ENCODE data around the gene TBCA.
"Not testable (repeated sequence)": the region's sequence is repeated elsewhere in the genome, so short reads cannot be mapped to it uniquely, and the experiment has no call there.

Gene TBCA

GRCh38 chr5:77699569-77699968 is 76.6 kb downstream of the TBCA start:
- DNase-seq = not testable (repeated sequence)

DNA sequence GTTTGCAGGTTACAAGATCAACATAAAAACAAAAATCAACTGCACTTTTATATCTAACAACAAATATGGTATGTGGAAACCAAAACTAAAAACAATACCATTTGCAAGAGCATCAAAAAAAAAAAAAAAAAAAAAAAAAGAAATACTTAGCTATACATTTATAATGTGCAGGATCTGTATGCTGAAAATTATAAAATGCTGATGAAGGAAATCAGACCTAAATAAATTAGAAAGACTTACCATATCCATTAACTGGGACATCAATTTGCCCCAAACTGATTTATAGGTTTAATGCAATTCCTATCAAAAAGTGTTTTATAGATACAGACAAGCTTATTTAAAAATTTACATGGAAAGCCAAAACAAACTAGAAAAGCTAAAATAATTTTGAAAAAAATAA is 77.2 kb downstream of the TBCA start:
- DNase-seq = no peak

- no peak for DNase-seq
These were observed 78.4 kb downstream of the TBCA start for GRCh38 chr5:77697692-77698091.

DNA sequence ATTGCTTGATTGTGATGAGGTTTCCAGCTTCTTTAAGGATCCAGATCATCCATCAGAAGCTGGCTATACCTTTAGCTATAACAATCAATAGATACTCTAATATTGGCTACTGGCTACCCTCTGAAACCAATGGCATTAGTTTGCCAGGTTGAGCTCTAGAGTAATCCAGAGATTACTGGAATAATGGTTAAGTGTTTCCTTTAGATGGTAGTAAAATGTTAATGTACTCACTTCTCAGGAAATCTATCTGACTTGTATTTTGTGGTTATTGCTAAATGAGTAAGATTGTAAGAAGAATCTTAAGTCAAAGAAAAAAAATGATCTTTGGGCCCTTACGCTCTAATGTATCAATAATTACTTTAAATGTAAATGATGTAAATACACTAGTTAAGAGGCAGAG is 80.0 kb downstream of the TBCA start:
- no peak for DNase-seq

GRCh38 chr5:77693913-77694312 is 82.2 kb downstream of the TBCA start:
- DNase-seq = no peak

DNA sequence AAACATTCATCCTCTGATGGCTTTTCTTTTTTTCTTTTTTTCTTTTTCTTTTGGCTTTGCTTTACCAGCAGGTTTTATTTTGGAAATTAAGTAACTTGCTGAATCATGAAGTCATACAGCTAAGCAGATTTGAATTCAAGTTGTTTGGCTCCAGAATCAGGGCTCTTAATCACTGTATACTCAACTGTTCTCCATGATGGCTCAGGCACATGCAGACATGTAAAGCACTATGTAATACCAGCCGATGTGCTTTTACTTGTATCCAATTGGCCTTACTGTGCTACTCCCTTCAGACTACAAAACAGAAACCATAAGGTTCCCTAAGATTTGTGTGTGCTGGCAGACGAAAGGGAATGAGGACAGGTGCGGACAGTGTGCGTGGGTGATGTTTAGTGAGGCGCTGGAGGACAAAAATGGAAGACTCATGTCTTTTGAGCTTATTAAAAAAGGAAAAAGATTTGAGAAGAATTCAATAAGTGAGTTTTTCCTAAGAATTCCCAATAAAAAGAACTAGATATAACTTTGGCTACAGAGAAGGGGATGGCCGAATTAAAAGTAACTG is 92.9 kb downstream of the TBCA start:
- DNase-seq = no peak

- DNase-seq = no peak
These were observed 105.6 kb downstream of the TBCA start for GRCh38 chr5:77670526-77670925.

DNA sequence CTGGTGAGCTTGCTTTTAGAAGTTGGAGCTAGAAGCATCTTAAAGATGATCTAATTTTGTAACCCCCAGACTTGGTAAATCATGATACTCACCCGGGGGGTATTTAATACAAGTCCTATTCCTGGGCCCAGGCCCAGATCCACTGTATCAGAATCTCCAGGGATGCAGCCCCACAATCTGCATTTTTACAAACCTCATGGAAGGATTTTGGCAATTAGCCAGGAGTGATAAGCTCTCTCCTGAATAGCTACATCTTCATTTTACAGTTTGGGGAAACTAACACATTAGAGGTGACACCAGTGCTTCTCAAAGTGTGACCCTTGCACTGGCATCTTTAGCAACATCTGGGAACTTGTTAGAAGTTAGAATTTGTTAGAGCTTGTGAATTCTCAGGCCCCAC is 106.5 kb downstream of the TBCA start:
- no peak for DNase-seq

GRCh38 chr5:77663090-77663863 is 112.9 kb downstream of the TBCA start:
- no peak for DNase-seq

GRCh38 chr5:77662635-77663034 is 113.5 kb downstream of the TBCA start:
- no peak for DNase-seq

GRCh38 chr5:77658662-77659061 is 117.5 kb downstream of the TBCA start:
- DNase-seq = no peak

DNA sequence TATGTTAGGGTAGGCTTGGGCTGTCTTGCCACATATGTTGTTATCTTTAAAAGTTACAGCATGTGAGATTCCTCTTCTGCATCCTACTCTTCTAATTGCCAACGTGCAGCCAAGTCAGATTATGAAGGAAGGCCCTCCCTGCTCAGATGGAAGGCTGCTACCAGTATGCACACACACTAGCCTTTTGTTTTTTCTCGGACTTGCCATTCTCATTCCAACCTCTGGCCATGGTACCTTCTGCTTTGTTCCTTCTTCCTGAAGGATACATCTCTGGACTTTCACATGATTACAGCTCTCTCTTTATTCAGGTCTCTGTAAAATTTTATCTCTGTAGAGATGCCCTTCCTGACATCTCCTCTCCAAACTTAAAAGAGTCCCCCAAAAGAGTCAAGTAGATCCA is 124.8 kb downstream of the TBCA start:
- DNase-seq = no peak

DNA sequence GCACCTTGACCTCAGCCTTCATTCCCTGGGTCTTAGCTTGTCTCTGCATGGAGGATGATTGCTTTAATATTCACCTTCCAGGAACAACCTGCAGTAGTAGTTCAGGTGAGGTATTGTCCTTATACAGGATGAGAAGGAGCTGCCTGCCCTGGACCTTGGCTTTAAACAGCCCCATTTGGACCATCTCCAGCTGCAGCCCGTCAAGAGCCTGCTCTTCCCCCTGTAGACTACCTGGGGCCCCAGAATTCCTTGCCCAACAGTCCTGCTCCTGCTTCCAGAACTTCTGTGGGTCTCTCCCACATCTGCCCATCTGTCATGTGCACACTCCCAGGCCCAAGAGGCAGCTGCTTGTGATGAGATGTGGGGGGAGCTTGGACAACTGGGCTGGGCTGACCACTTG is 125.5 kb downstream of the TBCA start:
- DNase-seq = no peak

- no peak for DNase-seq
These were observed 126.4 kb downstream of the TBCA start for GRCh38 chr5:77649776-77650175.

- no peak for DNase-seq
These were observed 130.0 kb downstream of the TBCA start for GRCh38 chr5:77645995-77646639.

GRCh38 chr5:77645158-77645994 is 130.8 kb downstream of the TBCA start:
- no peak for DNase-seq

GRCh38 chr5:77644371-77645157 is 131.6 kb downstream of the TBCA start:
- DNase-seq = no peak

GRCh38 chr5:77643654-77644370 is 132.3 kb downstream of the TBCA start:
- no peak for DNase-seq

DNA sequence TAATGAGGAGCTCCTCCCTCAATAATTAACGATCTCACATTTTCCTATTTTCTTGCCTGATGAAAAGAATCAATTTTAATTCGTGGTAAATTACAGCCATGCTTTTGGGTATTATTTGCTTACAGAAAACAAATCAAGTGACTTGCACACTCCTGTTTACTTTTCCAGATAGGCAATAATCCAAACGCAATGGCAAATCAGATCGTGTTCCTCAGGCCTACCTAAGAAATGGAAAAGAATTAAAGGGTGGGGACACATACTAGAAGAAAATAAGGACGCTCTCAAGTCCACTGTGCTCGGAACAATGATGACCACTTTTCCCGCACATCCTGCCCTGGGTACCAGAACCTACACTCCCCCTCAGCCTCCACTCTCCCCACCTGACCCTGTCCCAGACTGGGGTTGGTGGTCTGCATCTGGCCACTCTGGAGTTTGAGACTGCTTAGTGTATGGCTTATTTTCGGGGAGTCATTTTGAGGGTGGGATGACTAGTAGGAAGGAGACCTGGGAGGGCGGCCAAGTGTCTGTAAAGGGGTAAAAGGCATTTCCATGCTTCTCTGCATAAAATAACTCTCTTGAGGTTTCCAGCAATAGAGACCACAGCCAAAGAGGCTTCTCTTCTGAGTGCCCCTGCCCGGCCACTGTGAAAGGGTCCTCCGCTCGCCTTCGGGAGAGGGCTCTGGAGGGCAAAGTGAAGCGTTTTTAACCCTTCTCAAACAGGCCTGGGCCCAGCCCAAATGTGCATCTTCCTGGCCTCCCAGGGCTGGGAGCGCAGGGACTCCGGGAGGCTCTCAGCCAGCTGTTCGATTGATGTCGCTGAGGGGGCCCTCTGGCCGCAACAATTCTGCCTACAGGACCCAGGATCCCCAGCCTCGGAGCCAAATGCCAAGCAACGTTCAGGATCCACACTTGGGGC is 133.1 kb downstream of the TBCA start:
- no peak for DNase-seq

- no peak for DNase-seq
These were observed 134.0 kb downstream of the TBCA start for GRCh38 chr5:77641963-77642737.
